ENCODE results near the gene ASS1.
"Not testable (repeated sequence)": the region's sequence is repeated elsewhere in the genome, so short reads cannot be mapped to it uniquely, and the experiment has no call there.

The ASS1 gene

GRCh38 chr9:130444565-130445221 is at the start of gene ASS1:
Gene ASS1, plus strand, starts transcription at chr9:130444961. Its CDS starts 7,268 bp downstream, at chr9:130452229.
- peak; percentile 23 for DNase-seq (ENCODE audit: low read depth)

- no peak for DNase-seq (ENCODE audit: low read depth)
These were observed 48.8 kb upstream of the ASS1 start for GRCh38 chr9:130395810-130396435.

GRCh38 chr9:130396581-130396980 is 48.2 kb upstream of the ASS1 start:
- DNase-seq (ENCODE audit: low read depth), result no peak

- no peak for DNase-seq (ENCODE audit: low read depth)
These were observed 46.1 kb upstream of the ASS1 start for GRCh38 chr9:130398487-130399240.

GRCh38 chr9:130399768-130400167 is 45.0 kb upstream of the ASS1 start:
- DNase-seq (ENCODE audit: low read depth), result no peak

- no peak for DNase-seq (ENCODE audit: low read depth)
These were observed 43.9 kb upstream of the ASS1 start for GRCh38 chr9:130400870-130401269.

- DNase-seq (ENCODE audit: low read depth), result not testable (repeated sequence)
These were observed 43.0 kb upstream of the ASS1 start for GRCh38 chr9:130401742-130402141.

- DNase-seq (ENCODE audit: low read depth), result no peak
These were observed 42.5 kb upstream of the ASS1 start for GRCh38 chr9:130402243-130402642.

- DNase-seq (ENCODE audit: low read depth), result no peak
These were observed 41.9 kb upstream of the ASS1 start for GRCh38 chr9:130402645-130403440.

GRCh38 chr9:130405657-130406257 is 39.0 kb upstream of the ASS1 start:
- no peak for DNase-seq (ENCODE audit: low read depth)

GRCh38 chr9:130406278-130406895 is 38.4 kb upstream of the ASS1 start:
- DNase-seq (ENCODE audit: low read depth), result no peak

- no peak for DNase-seq (ENCODE audit: low read depth)
These were observed 36.7 kb upstream of the ASS1 start for GRCh38 chr9:130407916-130408663.

GRCh38 chr9:130408669-130409068 is 36.1 kb upstream of the ASS1 start:
- no peak for DNase-seq (ENCODE audit: low read depth)

- DNase-seq (ENCODE audit: low read depth), result no peak
These were observed 35.5 kb upstream of the ASS1 start for GRCh38 chr9:130409246-130409645.

GRCh38 chr9:130410443-130410842 is 34.3 kb upstream of the ASS1 start:
- no peak for DNase-seq (ENCODE audit: low read depth)

- no peak for DNase-seq (ENCODE audit: low read depth)
These were observed 33.2 kb upstream of the ASS1 start for GRCh38 chr9:130411566-130411915.

- DNase-seq (ENCODE audit: low read depth), result no peak
These were observed 30.6 kb upstream of the ASS1 start for GRCh38 chr9:130414081-130414731.

- DNase-seq (ENCODE audit: low read depth), result no peak
These were observed 29.6 kb upstream of the ASS1 start for GRCh38 chr9:130414910-130415746.

- DNase-seq (ENCODE audit: low read depth), result no peak
These were observed 27.2 kb upstream of the ASS1 start for GRCh38 chr9:130417602-130418001.

Measured in activated T-cell treated with anti-CD3 and anti-CD28 coated beads for 1 hour (primary cell).